A549 (cell line): Measurements from ENCODE around the gene ARHGEF4.

Source experiments
- CBX8 ChIP-seq: fragments of 200-600 bp; sonication (generic); IDR thresholded peaks from 2 replicates; pipeline ENCODE4 v1.6.1; 2016
- CHD2 ChIP-seq: fragments of 150-350 bp; IDR thresholded peaks from 2 replicates; pipeline ENCODE4 v1.6.1; 2014; ENCODE audit warnings: low read length; ENCODE audit not compliant: partially characterized antibody
- EP300 ChIP-seq, 2 experiments: fragments of >200 bp; sonication (Bioruptor Twin); formaldehyde crosslinking; IDR thresholded peaks; 2 replicates in 1 of 2; 3 replicates in 1 of 2; pipeline ENCODE4 v1.6.1; 2016 to 2017
- HOXA7 ChIP-seq: fragments of 250-450 bp; sonication (Bioruptor Pico); IDR thresholded peaks from 2 replicates; pipeline ENCODE4 v1.5.0; 2020; ENCODE audit warnings: mild to moderate bottlenecking, moderate library complexity
- JUNB ChIP-seq: fragments of >200 bp; sonication (Bioruptor Twin); formaldehyde crosslinking; IDR thresholded peaks from 2 replicates; pipeline ENCODE4 v1.6.1; 2016
- PHF8 ChIP-seq: fragments of 200-600 bp; sonication (generic); IDR thresholded peaks from 2 replicates; pipeline ENCODE4 v1.6.1; 2016; ENCODE audit warnings: low read depth, mild to moderate bottlenecking, antibody characterized with exemption, moderate library complexity, borderline replicate concordance
- POLR2A ChIP-seq: IDR thresholded peaks from 2 replicates; pipeline ENCODE4 v1.6.1; 2012; ENCODE audit warnings: mild to moderate bottlenecking, low read length
- RAD21 ChIP-seq, 2 experiments: fragments of >200 bp in 1 of 2; sonication (Bioruptor Twin) in 1 of 2; formaldehyde crosslinking in 1 of 2; IDR thresholded peaks in 1 of 2; conservative IDR thresholded peaks in 1 of 2; 2 replicates in 1 of 2; 3 replicates in 1 of 2; pipeline ENCODE4 v1.6.1; 2012 to 2018; ENCODE audit warnings: inconsistent platforms in 1 of 2
- RCOR1 ChIP-seq: fragments of 150-350 bp; IDR thresholded peaks from 2 replicates; pipeline ENCODE4 v1.6.1; 2014; ENCODE audit warnings: antibody characterized with exemption, low read length, low read depth
- REST ChIP-seq: fragments of 200-600 bp; sonication (generic); IDR thresholded peaks from 2 replicates; pipeline ENCODE4 v1.6.1; 2016; ENCODE audit warnings: antibody characterized with exemption, mild to moderate bottlenecking, moderate library complexity
- ZFP36 ChIP-seq: fragments of 450-650 bp; IDR thresholded peaks from 2 replicates; pipeline ENCODE4 v1.6.1; 2014; ENCODE audit warnings: borderline replicate concordance; ENCODE audit not compliant: partially characterized antibody
- TF ChIP-seq, protein P1 (sequence below): fragments of 450-650 bp; IDR thresholded peaks from 2 replicates; pipeline ENCODE4 v1.6.1; 2014; ENCODE audit warnings: antibody characterized with exemption
- TF ChIP-seq, protein P2 (sequence below): fragments of >200 bp; sonication (Bioruptor Twin); formaldehyde crosslinking; IDR thresholded peaks from 3 replicates; pipeline ENCODE4 v1.5.1; 2016
- TF ChIP-seq, protein P3 (sequence below): IDR thresholded peaks from 2 replicates; pipeline ENCODE4 v1.6.1; 2012

DNA sequence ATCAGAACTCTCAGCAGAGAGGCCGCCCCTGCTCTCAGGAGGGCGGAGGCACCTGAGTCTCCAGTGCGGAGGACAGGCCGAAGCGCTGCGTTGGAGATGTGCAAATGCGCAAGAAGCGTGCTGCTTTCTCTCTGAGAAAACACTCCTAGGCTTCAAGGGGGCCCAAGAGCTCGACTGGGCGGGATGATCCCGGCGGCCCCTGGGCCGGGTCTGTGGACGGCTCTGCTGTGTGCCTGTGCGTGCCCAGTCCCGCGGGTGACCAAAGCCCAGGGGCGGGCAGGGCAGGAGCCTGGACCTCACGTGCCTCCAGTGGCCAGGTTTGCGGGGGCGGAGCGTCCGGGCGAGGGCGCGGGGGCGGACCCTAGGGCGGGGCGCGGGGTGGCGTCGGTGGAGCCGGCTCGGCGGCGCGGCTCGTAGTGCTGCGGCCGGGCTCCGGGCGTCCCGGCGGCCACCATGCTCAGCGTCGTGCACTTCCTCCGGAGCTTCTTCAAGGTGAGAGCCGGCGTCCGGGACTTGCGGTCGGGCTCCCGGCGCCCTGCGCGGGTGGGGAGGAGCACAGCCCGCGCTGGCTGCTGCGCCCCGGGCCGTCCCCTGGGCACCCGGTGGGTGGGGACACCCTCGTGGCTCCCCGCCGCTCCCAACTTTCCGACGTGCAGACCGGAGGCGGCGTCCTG is at the start of gene ARHGEF4:
- TF ChIP-seq, protein P1, sequence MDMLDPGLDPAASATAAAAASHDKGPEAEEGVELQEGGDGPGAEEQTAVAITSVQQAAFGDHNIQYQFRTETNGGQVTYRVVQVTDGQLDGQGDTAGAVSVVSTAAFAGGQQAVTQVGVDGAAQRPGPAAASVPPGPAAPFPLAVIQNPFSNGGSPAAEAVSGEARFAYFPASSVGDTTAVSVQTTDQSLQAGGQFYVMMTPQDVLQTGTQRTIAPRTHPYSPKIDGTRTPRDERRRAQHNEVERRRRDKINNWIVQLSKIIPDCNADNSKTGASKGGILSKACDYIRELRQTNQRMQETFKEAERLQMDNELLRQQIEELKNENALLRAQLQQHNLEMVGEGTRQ = no peak
- TF ChIP-seq, protein P2, sequence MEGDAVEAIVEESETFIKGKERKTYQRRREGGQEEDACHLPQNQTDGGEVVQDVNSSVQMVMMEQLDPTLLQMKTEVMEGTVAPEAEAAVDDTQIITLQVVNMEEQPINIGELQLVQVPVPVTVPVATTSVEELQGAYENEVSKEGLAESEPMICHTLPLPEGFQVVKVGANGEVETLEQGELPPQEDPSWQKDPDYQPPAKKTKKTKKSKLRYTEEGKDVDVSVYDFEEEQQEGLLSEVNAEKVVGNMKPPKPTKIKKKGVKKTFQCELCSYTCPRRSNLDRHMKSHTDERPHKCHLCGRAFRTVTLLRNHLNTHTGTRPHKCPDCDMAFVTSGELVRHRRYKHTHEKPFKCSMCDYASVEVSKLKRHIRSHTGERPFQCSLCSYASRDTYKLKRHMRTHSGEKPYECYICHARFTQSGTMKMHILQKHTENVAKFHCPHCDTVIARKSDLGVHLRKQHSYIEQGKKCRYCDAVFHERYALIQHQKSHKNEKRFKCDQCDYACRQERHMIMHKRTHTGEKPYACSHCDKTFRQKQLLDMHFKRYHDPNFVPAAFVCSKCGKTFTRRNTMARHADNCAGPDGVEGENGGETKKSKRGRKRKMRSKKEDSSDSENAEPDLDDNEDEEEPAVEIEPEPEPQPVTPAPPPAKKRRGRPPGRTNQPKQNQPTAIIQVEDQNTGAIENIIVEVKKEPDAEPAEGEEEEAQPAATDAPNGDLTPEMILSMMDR = no peak
- TF ChIP-seq POLR2A (peak; percentile 34; the same call in 1 of the 2 replicates), RAD21 (conservative IDR thresholded peaks at IDR 0.05 in 1 of 2, IDR thresholded peaks at IDR 0.05 in 1 of 2) (no peak), HOXA7 (CRISPR knock-in tag) (no peak), RCOR1 (no peak), ZFP36 (no peak), REST (no peak), EP300 (IDR thresholded peaks at IDR 0.05) (no peak), PHF8 (no peak), CBX8 (no peak), JUNB (no peak), CHD2 (no peak)
- TF ChIP-seq, protein P3, sequence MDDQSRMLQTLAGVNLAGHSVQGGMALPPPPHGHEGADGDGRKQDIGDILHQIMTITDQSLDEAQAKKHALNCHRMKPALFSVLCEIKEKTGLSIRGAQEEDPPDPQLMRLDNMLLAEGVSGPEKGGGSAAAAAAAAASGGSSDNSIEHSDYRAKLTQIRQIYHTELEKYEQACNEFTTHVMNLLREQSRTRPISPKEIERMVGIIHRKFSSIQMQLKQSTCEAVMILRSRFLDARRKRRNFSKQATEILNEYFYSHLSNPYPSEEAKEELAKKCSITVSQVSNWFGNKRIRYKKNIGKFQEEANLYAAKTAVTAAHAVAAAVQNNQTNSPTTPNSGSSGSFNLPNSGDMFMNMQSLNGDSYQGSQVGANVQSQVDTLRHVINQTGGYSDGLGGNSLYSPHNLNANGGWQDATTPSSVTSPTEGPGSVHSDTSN = no peak
